ENCODE measurements around the gene EEF2K.

EEF2K gene

GRCh38 chr16:22326369-22326652 lies 120.2 kb downstream of the EEF2K start:
- Mint-ChIP-seq H3K27ac (no peak overlapping the region), H3K36me3 (ENCODE audit: low read depth) (peaks cover 13% of the 10 kb centered on the region), H3K4me3 (no peak overlapping the region), H3K27me3 (ENCODE audit: low read depth, poor library complexity) (peaks cover 5% of the 10 kb centered on the region), H3K9me3 (no peaks in the 10 kb centered on the region), H3K4me1 (no peaks in the 10 kb centered on the region)
- TF ChIP-seq CTCF (IDR thresholded peaks at IDR 0.05): no peak
- DNase-seq: no peak

- no peak for TF ChIP-seq CTCF (IDR thresholded peaks at IDR 0.05)
- H3K36me3 Mint-ChIP-seq (ENCODE audit: low read depth): peaks cover 19% of the 10 kb centered on the region
- no peak overlapping the region for H3K27ac Mint-ChIP-seq
- peaks cover 5% of the 10 kb centered on the region for H3K27me3 Mint-ChIP-seq (ENCODE audit: low read depth, poor library complexity)
- DNase-seq: no peak
- no peak overlapping the region for H3K4me3 Mint-ChIP-seq
- H3K9me3 Mint-ChIP-seq: no peaks in the 10 kb centered on the region
- no peaks in the 10 kb centered on the region for H3K4me1 Mint-ChIP-seq
Observed at GRCh38 chr16:22326771-22327445, 120.8 kb downstream of the EEF2K start.

GRCh38 chr16:22327446-22327775 lies 121.3 kb downstream of the EEF2K start:
- no peaks in the 10 kb centered on the region for H3K4me1 Mint-ChIP-seq
- no peaks in the 10 kb centered on the region for H3K9me3 Mint-ChIP-seq
- no peak overlapping the region for H3K4me3 Mint-ChIP-seq
- no peak for DNase-seq
- TF ChIP-seq CTCF (IDR thresholded peaks at IDR 0.05): no peak
- peak overlapping the region; percentile 64 for H3K27ac Mint-ChIP-seq
- peaks cover 24% of the 10 kb centered on the region for H3K36me3 Mint-ChIP-seq (ENCODE audit: low read depth)
- peaks cover 5% of the 10 kb centered on the region for H3K27me3 Mint-ChIP-seq (ENCODE audit: low read depth, poor library complexity)

- H3K9me3 Mint-ChIP-seq: no peaks in the 10 kb centered on the region
- H3K36me3 Mint-ChIP-seq (ENCODE audit: low read depth): peaks cover 28% of the 10 kb centered on the region
- no peak for DNase-seq
- no peak for TF ChIP-seq CTCF (IDR thresholded peaks at IDR 0.05)
- H3K27ac Mint-ChIP-seq: no peak overlapping the region
- H3K4me1 Mint-ChIP-seq: no peaks in the 10 kb centered on the region
- no peak overlapping the region for H3K4me3 Mint-ChIP-seq
- peaks cover 5% of the 10 kb centered on the region for H3K27me3 Mint-ChIP-seq (ENCODE audit: low read depth, poor library complexity)
Observed at GRCh38 chr16:22328081-22328725, 122.1 kb downstream of the EEF2K start.

GRCh38 chr16:22329199-22329695 lies 123.2 kb downstream of the EEF2K start:
- no peak overlapping the region for H3K27ac Mint-ChIP-seq
- peaks cover 39% of the 10 kb centered on the region for H3K36me3 Mint-ChIP-seq (ENCODE audit: low read depth)
- H3K4me1 Mint-ChIP-seq: no peaks in the 10 kb centered on the region
- H3K4me3 Mint-ChIP-seq: no peak overlapping the region
- no peaks in the 10 kb centered on the region for H3K9me3 Mint-ChIP-seq
- H3K27me3 Mint-ChIP-seq (ENCODE audit: low read depth, poor library complexity): peaks cover 5% of the 10 kb centered on the region
- no peak for TF ChIP-seq CTCF (IDR thresholded peaks at IDR 0.05)
- no peak for DNase-seq

GRCh38 chr16:22330326-22330725 lies 124.2 kb downstream of the EEF2K start:
- Mint-ChIP-seq H3K27ac (peak overlapping the region; percentile 17), H3K27me3 (ENCODE audit: low read depth, poor library complexity) (no peaks in the 10 kb centered on the region), H3K4me3 (no peak overlapping the region), H3K4me1 (no peaks in the 10 kb centered on the region), H3K9me3 (peaks cover 7% of the 10 kb centered on the region), H3K36me3 (ENCODE audit: low read depth) (peaks cover 49% of the 10 kb centered on the region)
- no peak for TF ChIP-seq CTCF (IDR thresholded peaks at IDR 0.05)
- DNase-seq: no peak
